Measurements from ENCODE around the gene MUC20.
"Not testable (repeated sequence)": the region's sequence is repeated elsewhere in the genome, so short reads cannot be mapped to it uniquely, and the experiment has no call there.

DNA sequence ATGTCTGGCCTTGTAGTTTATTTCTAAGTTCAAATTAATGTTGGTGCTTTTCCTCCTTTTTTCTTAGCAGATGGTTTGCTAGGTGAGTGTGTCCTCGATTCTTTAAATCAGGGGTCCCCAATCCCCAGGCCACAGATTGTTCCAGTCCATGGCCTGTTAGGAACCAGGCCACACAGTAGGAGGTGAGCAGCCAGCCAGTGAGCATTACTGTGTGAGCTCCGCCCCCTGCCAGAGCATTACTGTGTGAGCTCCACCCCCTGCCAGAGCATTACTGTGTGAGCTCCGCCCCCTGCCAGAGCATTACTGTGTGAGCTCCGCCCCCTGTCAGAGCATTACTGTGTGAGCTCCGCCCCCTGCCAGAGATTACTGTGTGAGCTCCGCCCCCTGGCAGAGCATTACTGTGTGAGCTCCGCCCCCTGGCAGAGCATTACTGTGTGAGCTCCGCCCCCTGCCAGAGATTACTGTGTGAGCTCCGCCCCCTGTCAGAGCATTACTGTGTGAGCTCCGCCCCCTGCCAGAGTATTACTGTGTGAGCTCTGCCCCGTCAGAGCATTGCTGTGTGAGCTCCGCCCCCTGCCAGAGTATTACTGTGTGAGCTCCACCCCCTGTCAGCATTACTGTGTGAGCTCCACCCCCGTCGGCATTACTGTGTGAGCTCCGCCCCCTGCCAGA, 34.1 kb upstream of the MUC20 start:
- TF ChIP-seq, protein P1, sequence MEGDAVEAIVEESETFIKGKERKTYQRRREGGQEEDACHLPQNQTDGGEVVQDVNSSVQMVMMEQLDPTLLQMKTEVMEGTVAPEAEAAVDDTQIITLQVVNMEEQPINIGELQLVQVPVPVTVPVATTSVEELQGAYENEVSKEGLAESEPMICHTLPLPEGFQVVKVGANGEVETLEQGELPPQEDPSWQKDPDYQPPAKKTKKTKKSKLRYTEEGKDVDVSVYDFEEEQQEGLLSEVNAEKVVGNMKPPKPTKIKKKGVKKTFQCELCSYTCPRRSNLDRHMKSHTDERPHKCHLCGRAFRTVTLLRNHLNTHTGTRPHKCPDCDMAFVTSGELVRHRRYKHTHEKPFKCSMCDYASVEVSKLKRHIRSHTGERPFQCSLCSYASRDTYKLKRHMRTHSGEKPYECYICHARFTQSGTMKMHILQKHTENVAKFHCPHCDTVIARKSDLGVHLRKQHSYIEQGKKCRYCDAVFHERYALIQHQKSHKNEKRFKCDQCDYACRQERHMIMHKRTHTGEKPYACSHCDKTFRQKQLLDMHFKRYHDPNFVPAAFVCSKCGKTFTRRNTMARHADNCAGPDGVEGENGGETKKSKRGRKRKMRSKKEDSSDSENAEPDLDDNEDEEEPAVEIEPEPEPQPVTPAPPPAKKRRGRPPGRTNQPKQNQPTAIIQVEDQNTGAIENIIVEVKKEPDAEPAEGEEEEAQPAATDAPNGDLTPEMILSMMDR (IDR thresholded peaks at IDR 0.05): not testable (repeated sequence)
- not testable (repeated sequence) for TF ChIP-seq ZFX (IDR thresholded peaks at IDR 0.05; ENCODE audit: borderline replicate concordance)
